GM19351 (cell line): ENCODE measurements around the gene CHPF.

ENCODE experiments used
- ATAC-seq: cut with Tn5 transposase; IDR thresholded peaks from one replicate; pipeline ENCODE4 v1.9.1; 2021; ENCODE audit warnings: mild to moderate bottlenecking, moderate library complexity; ENCODE audit not compliant: unreplicated experiment

Gene CHPF

DNA sequence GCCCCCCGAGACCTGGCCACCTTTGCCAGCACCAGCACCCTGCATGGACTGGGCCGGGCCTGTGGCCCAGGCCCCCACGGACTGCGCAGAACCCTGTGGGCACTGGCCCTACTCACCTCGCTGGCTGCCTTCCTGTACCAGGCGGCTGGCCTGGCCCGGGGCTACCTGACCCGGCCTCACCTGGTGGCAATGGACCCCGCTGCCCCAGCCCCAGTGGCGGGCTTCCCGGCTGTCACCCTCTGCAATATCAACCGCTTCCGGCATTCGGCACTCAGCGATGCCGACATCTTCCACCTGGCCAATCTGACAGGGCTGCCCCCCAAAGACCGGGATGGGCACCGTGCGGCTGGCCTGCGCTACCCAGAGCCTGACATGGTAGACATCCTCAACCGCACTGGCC, 28.8 kb downstream of the CHPF start:
- ATAC-seq = no peak

DNA sequence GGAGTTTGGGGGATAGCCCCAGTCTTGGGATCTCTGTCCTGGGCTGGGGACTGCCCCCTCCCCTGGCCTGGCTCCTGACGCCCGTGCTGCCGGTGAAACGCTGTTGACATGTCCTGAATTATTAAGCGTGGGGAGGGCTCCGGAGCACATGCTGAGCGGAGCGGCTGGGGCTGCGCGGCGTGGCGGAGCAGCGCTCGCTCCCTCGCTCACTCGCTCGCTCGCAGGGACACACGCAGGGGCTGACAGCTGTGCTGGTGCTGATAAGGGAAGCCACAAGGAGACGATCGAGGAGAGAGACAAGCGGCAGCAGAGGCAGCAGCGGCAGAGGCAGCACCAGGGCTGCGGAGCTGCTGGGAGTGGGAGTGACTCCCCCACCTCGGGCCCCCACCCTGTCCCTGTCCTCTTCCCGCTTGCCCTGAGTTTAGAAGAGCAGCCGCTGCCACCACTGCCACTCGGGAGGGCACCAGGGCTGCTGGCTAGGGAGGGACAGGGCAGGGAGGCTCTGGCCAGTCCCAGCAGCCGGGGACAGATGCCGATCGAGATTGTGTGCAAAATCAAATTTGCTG, 29.3 kb downstream of the CHPF start, which contains the start of gene ASIC4:
TSS of gene ASIC4 (plus strand) at position 287 of the 566 bp plus-strand sequence. CDS start at position 530, 243 bp downstream.
- ATAC-seq = no peak

DNA sequence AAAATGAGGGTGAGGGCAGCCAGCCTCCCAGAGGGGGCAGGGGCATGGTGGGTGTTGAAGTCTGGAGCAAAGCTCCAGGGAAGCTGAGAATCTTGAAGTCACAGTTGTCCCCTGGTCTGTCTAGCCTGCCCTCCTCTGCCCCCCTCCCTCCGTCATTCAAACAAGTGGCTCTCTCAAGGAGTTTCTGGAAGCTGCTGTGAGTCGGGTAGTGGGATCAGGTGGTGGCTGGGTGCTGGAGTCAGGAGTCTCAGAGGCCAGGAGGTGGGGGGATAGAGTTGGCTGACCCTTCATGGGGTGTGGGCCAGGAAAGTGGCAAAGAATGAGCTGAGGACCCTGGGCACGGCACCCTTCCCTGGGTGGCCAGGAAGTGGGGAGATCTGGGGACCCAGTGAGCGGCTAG, 29.8 kb downstream of the CHPF start:
- ATAC-seq = no peak

DNA sequence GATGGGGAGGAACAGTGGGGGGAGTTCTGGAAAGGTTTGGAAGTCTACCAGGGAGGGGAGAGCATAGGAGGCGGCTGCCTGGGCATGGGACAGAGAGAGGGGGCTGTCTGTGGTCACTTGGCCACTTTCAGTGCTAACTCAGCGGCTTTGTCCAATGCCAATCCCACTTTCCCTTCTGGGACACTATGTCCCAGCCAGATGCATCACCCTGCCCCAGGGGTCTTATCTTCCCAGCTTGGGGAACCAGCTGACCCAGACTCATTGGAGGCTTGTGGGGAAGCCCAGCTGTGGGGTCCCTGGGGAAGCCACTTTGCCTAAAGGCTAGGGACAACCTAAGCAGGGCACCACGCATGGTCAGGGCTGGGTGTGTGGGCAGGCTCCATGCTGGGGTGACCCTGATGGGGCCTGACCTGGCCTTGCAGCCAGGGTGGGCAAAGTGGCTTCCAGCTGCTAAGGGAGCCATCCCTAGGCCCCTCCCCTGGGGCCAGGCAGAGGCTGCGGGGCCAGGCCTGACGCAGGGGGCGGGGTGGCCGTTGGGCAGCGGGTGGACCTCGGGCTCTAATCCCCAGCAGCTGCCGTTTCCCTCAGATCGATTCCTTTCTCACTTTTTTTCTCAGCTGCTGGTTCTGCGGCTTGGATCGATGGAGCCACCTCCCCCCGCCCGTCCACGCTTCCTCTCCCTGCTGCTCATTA, 30.9 kb downstream of the CHPF start:
- ATAC-seq = no peak

DNA sequence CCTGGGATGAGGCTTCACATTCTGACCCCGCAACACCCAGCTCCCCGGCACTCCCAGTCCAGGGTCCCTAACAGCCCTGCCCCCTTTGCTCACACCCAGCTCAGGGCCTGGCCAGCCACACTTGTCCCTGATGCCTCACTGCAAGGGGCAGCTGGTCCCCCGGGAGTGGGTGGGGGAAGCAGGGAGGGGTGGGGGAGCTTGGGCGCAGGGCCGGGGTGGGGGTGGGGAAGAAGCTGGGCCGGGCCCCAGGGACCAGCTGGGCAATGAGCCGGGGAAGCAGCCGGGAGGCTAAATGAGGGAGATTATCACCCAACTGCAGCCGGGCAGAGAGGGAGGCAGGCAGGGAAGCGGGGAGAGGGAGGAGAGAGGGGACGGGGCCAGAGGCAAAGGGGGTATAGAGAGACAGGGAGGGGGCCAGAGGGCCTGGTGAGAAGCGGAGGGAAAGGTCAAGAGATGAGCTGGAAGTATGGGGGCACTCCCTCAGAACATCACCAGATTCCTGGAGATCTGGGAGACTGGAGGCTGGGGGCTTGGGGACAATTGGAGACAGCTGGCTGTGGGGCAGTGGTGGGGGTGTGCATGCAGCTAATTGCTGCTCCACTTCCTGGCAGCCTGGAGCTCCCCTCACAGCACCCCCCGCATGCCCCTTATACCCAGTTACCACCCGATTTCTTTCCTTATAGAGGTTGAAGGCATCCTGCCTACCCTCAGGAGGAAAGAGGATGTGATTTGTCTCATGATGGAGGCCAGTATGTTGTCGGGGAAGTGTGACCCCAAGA, 31.9 kb downstream of the CHPF start:
- ATAC-seq = no peak

DNA sequence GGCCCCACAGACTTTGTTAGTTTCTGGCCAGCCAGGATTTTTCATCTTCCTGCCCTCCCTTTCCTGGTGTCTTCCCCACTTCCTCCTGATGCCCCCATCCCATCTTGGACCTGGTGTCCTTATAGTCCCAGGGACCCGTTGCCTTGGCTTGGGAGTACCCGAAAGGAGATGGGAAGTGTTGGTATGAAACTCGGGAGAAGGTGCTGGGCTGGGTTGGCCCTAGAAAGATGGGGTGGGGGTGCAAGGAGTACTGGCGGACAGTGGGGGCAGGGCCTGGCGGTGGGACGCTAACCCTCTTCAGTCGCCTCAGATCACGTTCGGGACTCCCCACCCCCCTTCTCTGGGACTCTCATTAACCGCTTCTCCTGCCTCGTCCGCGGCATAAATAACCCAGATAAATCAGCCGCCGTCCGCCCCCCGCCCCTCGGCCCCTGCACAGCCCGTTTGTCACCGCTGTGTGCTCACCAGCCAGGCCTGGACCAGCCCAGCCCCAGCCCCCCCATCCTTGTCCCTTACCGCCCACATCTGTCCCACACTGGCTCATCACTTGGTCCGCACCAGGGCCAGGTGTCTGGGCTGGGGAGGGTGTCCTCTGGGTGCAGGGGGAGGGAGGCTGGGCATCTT, 33.0 kb downstream of the CHPF start:
- ATAC-seq = no peak

DNA sequence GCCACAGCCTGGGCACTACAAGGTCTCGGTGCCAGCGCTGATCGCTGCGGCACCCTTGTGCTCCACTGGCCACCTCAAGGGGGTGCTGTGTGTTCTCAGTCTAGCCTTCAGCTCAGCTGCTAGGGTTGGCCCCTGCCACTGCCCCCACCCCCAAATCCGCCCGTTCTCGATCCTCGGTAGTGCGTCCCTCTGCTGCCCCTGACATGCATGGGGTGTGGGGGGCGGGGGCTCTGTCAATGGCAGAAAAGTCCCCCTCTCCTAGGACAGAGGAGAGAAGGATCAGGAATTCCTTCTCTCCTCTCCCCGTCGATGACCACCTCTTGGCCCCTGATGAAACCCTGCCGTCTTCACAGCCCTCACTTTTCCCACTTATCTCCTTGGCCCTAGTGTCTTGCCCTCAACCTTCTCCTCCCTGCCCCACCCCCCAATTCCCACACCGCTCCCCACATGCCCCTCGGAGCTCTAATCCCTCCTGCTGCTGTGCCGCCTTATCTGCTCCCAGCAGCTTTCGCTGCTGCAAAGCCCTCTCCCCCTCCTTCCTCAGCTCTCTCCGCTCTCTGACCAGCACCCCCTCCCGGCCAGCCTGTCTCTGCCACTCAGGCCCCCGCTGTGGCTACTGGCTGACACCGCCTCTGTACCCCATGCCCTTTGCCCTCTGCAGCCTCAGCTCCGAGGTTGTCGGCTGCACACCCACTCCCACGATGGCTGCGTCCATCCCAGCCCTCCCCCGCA, 33.7 kb downstream of the CHPF start:
- ATAC-seq = peak; percentile 81

DNA sequence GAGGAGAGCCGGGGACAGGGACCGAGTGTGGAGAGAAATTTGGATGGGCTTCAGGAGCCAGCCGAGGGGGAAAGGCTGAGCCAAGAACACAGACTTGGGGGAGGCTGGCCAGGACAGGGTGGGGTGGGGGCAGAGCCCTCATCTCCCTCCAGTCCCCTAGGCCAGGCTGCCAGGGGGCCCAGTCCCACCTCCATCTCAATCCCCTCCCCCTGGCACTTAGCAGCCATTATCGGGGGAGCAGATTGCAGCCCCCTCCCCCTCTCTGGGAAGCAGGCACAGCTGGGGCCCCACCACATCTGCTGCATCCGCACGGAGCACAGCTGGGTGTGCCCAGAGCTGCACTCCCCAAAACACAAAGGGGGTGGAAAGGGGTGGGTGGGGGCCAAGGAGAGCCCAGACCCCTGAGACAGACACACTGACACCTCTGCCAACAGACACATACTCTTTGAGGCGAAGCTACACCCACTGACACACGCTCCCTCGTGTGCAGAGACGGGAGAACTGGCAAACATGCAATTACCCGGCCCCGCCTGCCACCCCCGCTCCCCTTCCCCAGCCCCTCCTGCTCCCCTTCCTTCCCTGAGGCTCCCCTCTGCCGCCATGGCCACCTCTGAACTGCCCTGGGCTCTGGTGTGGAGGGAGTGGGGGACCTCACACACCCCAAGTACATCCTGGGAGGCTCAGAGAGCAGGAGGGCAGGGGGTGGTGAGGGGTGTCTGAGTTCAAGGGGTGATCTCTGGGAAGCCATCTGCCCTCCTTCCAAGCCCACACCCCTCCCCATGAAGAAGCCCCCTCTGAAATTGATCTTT, 34.4 kb downstream of the CHPF start:
- ATAC-seq = peak; percentile 26

DNA sequence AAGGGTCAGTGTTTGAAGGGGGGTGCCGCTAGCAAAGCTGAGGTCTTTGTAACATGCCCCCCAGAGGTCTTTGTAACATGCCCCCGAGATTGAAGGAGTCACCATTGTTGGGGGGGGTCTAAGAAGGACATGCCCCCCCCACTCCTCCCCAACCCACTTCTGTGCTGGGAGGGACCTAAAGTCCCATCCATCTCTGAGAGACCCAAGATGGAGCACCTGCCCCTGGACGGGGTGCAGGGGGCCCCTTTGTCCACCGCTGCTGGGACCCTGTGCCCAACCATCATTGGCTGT, 35.2 kb downstream of the CHPF start:
- no peak for ATAC-seq

DNA sequence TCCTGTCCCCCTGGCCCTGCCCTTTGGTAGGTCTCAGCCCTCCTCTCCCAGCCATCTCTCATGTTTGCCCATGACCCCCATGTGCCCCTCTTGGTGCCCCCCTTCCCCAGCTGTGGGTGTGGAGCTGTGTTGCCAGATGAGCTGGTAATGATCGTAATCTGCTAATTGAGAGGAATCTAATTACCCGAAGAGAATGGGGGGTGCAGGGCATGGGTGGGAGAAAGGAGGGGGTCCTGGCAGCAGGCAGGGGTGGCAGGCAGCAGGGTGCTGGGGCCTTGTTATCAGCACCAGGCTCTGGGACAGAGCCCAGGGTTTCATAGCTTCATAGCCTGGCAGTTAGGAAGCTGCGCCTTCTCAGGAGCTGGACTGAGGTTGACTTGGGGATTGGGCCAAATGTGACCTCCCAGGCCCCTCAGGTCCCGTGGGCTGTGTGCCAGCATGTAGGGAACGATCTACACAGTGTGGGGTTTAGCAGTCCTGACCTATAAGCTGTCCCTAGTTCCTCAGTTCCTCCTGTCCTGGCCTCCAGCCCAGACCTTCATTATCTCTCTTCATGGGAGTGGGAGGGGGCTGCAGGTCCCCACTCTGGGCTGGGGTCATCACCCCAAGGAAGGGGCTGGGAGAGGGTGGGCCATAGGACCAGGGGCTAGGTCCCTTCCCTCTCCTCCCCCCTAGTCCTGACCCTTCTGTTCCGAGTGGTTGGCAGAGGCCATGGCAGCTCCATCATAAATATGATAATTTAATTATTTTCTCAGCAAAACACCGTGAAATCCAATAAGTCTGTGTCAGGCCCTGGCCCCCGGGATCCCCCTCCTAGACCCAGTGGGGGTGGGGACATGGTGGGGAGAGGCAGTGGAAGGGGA, 35.8 kb downstream of the CHPF start:
- no peak for ATAC-seq

DNA sequence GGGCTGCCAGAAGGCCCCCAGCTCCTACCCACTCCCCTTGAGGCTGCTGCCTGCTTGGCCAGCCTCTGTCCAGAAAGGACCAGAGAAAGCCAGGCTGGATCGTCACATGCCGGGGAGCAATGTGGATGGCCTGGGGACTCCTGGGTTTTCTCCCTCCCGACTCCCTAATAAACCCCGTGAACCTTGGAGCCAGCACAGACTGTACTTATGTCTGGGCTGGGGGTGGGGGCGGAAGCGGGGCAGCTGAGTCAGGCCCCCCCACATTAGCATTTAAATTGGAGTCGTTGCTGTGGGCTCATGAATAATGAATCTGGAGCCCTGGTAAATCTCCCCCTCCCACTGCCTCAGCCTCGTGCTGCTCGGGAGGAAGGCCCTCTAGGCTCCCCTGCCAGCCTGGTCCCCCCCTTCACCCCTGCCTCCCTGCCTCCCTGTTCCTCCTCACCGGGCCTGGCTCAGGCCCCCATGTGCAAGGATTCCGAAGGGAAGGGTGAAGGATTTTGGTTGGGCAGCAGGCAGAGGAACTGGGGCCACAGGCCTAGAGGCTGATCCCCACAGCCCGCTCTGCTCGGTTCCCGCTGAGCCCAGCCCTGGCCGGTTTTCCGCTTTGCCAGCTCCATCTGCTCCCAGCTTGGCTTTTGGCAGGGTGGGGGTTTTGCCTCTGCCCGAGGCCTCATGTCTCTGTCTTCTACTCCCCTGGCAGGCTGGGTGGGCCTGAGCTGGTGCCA, 36.6 kb downstream of the CHPF start:
- no peak for ATAC-seq

DNA sequence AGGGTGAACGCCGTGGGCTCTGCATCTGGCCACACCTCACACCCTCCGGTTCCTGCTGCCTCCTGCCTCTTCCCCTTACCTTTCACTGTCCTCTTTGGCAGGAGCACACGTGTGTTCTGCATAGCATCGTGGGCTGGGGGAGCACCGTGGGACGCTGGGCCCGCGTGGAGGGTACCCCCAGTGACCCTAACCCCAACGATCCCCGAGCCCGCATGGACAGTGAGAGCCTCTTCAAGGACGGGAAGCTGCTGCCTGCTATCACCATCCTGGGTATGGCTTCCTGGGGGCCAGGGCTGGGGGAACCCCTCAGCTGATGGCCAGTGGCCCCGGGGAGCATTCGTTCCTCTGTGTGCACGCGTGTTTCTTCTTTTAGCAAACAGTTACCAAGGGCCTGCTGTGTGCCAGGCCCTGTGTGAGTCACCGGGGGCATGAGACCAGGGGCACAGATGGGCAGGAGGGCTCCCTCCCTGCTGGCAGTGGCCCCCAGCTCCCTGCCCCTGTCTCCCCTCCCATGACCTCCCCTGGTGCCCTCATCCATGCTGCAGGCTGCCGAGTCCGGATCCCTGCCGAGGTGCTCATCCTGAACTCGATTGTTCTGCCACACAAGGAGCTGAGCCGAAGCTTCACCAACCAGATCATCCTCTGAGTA, 37.3 kb downstream of the CHPF start:
- no peak for ATAC-seq

DNA sequence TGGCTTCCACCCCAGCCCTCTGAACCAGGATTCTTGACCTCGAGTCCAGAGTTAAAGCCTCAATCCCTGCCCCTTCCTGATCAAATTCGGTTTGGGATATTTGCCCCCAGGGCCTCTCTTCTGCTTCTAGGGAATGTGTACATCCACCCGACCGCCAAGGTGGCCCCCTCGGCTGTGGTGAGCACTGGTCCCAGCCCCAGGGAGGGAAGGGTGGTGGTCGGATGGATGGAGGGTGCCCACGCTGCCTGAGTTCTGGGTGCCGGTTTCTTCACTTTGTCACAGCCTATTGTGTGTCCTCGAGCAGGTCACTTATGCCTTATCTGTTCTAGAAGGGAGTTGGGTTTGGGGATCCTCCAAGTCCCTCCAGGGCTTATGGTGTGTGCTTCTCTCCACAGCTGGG, 38.0 kb downstream of the CHPF start:
- ATAC-seq = no peak

DNA sequence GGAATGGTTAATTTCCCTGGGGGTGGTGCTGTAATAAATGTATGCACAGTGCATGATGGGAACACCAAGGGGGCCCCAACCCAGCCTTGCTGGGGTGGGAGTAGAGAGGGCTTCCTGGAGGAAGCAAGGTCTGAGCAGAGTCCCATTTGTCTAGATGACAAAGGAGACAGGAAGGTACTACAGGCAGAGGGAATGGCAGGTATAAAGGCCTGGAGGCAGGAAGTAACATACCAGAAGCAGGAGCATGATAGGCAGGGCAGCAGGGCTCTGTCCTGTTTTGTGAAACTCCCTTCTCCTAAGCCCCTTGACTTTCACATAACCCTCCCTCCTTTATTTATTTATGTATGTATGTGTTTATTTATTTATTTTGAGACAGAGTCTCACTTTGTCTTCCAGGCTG, 41.0 kb downstream of the CHPF start:
- no peak for ATAC-seq

DNA sequence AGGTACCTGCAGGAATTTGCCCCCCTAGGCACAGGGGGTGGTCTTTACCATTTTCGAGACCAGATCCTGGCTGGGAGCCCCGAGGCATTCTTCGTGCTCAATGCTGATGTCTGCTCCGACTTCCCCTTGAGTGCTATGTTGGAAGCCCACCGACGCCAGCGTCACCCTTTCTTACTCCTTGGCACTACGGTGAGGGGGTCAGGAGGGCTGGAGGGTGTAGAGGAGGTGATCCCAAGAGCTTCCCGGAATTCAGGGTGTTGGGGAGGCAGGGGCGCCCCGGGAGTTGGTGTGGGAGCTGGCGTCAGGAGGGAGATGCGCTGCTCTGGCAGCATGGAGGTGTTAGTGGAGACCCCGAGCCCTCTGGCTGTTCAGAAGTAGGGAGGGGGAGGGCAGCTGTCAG, 41.8 kb downstream of the CHPF start:
- no peak for ATAC-seq

DNA sequence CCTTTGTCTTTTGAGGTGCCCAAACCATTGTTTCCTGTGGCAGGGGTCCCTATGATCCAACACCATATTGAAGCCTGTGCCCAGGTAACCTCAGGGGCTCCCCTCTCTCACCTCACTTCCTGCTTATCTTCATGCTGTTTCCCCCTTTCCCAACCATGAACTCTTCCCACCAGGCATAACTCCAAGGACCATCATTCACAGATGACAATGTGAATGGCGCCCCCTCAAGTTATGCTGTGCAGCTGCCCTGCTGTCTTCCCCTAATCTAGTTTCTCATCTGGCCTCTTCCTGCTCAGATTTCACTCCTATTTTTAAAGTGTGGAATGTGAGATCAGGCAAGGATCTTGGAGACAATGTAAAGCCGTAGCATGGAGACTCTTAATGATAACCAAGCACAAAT, 43.5 kb downstream of the CHPF start:
- ATAC-seq = no peak

DNA sequence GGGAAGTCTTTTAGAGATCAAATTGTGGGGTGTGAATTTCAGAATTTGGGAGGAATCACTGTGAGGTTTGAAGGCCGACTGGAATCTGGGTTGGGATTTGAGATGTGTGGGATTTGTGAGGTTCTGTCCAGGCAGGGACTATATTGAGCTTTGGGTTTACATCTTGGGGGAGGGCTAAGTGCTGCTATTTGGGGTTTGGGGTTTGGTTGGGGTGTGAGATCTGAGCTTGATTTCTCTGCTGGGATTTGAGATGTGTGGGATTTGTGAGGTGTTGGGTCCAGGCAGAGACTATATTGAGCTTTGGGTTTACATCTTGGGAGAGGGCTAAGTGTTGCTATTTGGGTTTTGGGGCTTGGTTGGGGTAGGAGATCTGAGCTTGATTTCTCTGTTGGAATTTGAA, 44.1 kb downstream of the CHPF start:
- ATAC-seq = no peak

DNA sequence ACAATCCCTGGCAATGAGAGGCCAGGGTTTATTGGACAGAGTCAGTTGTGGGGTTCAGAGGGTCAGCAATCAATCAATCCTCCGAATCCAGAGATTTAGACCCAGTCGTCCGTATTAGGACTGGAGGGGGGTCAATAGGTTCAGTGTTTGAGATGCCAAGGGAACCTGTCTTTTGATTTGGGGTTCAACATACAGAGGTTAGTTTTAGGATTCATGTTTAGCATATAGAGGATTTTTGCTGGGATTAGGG, 44.6 kb downstream of the CHPF start:
- ATAC-seq = peak; percentile 4
